K562 (cell line): Measurements from ENCODE around the gene FAM219A. TPM values are rescaled to one million over a fixed set of nuclear protein-coding genes. Genes with fewer than 3 reads are reported as not detected.

Source experiments
- ATAC-seq: fragments of 200-7000 bp; cut with Tn5 transposase; 3 replicates; pipeline ENCODE4 v1.9.1; 2020; ENCODE audit warnings: moderate library complexity
- BruUV-seq: library from RNA; stranded (reverse); fragments of 400-500 nt; replicated peaks from 2 replicates; lab custom pipeline; 2021; lab: Mats Ljungman, UMichigan
- CTCF ChIA-PET: fragments of 300-600 bp; formaldehyde crosslinking; extraction: SDS; loops from one replicate; lab custom pipeline; 2021; ENCODE audit warnings: low intra/inter-chr PET ratio; lab: Yijun Ruan, JAX
- POLR2A ChIA-PET: fragments of 300-600, 350-650 bp; sonication (Branson Sonifier 250); formaldehyde crosslinking; extraction: SDS; loops from one replicate; lab custom pipeline; 2021; ENCODE audit warnings: antibody characterized with exemption, inconsistent platforms; lab: Yijun Ruan, JAX
- DNase-seq, 4 experiments: peaks; one replicate each; pipeline versions ENCODE4 v3.0.0 to v3.0.0-alpha.2; 2011 to 2018; ENCODE audit warnings: low spot score in 3 of 4, mixed read lengths in 3 of 4; ENCODE audit errors: extremely low read depth in 1 of 4
- FAIRE-seq: peaks from 2 replicates; lab custom pipeline; 2011; peaks lifted over from hg19 to GRCh38; lab: Jason Lieb, UNC
- H2AFZ ChIP-seq: 2 replicates; pipeline ENCODE4 v1.6.0; 2011; ENCODE audit warnings: low read depth, low read length, control low read depth, inconsistent platforms
- H3K27ac ChIP-seq: fragments of 200-600 bp; 3 replicates; pipeline ENCODE4 v1.8.0; 2011; ENCODE audit warnings: low read depth, mild to moderate bottlenecking, control low read depth, inconsistent platforms, low read length, moderate library complexity, mixed read lengths; ENCODE audit errors: extremely low read depth
- H3K27me3 ChIP-seq, 2 experiments: fragments of 300-600 bp in 1 of 2; 2 replicates in 1 of 2; 3 replicates in 1 of 2; pipeline versions ENCODE4 v1.6.0 to v1.8.0; 2011; ENCODE audit warnings: inconsistent platforms in 2 of 2, low read length in 2 of 2, mild to moderate bottlenecking in 1 of 2, mixed read lengths in 1 of 2, moderate library complexity in 1 of 2; ENCODE audit not compliant: control insufficient read depth in 2 of 2, insufficient read depth in 2 of 2
- H3K36me3 ChIP-seq: fragments of 300-600 bp; 3 replicates; pipeline ENCODE4 v1.8.0; 2011; ENCODE audit warnings: mild to moderate bottlenecking, low read length, inconsistent platforms; ENCODE audit not compliant: control insufficient read depth, insufficient read depth
- H3K4me1 ChIP-seq, 2 experiments: fragments of 200-600 bp in 1 of 2; replicated peaks in 1 of 2; 2 replicates in 1 of 2; 3 replicates in 1 of 2; pipeline versions ENCODE4 v1.5.1 to v1.8.0; 2011; ENCODE audit warnings: inconsistent platforms in 2 of 2, low read length in 2 of 2, mild to moderate bottlenecking in 1 of 2, mixed read lengths in 1 of 2, moderate library complexity in 1 of 2; ENCODE audit not compliant: control insufficient read depth in 2 of 2, insufficient read depth in 2 of 2
- H3K4me2 ChIP-seq: 2 replicates; pipeline ENCODE4 v1.6.1; 2011; ENCODE audit warnings: low read length, control low read depth, inconsistent platforms, mixed read lengths; ENCODE audit not compliant: insufficient read depth
- H3K4me3 ChIP-seq: fragments of 200-600 bp; sonication (generic), shearing (Covaris generic); 2 replicates; pipeline ENCODE4 v1.5.1; 2016; ENCODE audit warnings: control low read depth, inconsistent platforms
- H3K79me2 ChIP-seq: fragments of 200-600 bp; 3 replicates; pipeline ENCODE4 v1.8.0; 2011; ENCODE audit warnings: low read length, inconsistent platforms; ENCODE audit not compliant: control insufficient read depth, insufficient read depth
- H3K9ac ChIP-seq, 2 experiments: 2 replicates each; pipeline versions ENCODE4 v1.6.0 to v1.6.1; 2011; ENCODE audit warnings: low read depth in 2 of 2, low read length in 2 of 2, control low read depth in 1 of 2, inconsistent platforms in 1 of 2, mild to moderate bottlenecking in 1 of 2, mixed read lengths in 1 of 2; ENCODE audit not compliant: insufficient read depth in 1 of 2
- H3K9me1 ChIP-seq: one replicate; pipeline ENCODE4 v1.6.0; 2011; ENCODE audit warnings: inconsistent platforms, mild to moderate bottlenecking, low read length, moderate library complexity; ENCODE audit not compliant: control insufficient read depth, insufficient read depth
- H3K9me3 ChIP-seq: replicated peaks from 2 replicates; pipeline ENCODE4 v1.5.1; 2011; ENCODE audit warnings: low read depth, low read length, inconsistent platforms; ENCODE audit not compliant: control insufficient read depth, insufficient read depth
- H4K20me1 ChIP-seq: replicated peaks from 2 replicates; pipeline ENCODE4 v1.6.1; 2011; ENCODE audit warnings: low read length, inconsistent platforms, mixed read lengths; ENCODE audit not compliant: control insufficient read depth, insufficient read depth
- GTF2B ChIP-seq: IDR thresholded peaks from 2 replicates; pipeline ENCODE4 v1.6.1; 2011; ENCODE audit not compliant: insufficient read length; ENCODE audit errors: extremely low read depth
- MXI1 ChIP-seq: IDR thresholded peaks from 2 replicates; pipeline ENCODE4 v1.6.1; 2011; ENCODE audit warnings: low read depth, mild to moderate bottlenecking, improper control_type of control experiment, low read length
- NR1H2 ChIP-seq: sonication (generic); formaldehyde crosslinking; IDR thresholded peaks from 2 replicates; pipeline ENCODE4 v1.4.0; 2020; ENCODE audit warnings: mild to moderate bottlenecking, missing genetic modification reagents
- PCBP2 ChIP-seq: fragments of 200-400 bp; formaldehyde crosslinking; IDR thresholded peaks from 2 replicates; pipeline ENCODE4 v1.6.1; 2018; ENCODE audit warnings: low read length, low read depth, mild to moderate bottlenecking, moderate library complexity; ENCODE audit not compliant: poor library complexity, severe bottlenecking
- ZBTB26 ChIP-seq: fragments of 450-650 bp; formaldehyde crosslinking; IDR thresholded peaks from 2 replicates; pipeline ENCODE4 v1.4.0; 2022; ENCODE audit warnings: missing genetic modification characterization
- ZNF184 ChIP-seq: sonication (generic); formaldehyde crosslinking; IDR thresholded peaks from 2 replicates; pipeline ENCODE4 v1.5.0; 2020; ENCODE audit warnings: missing genetic modification reagents
- ZNF449 ChIP-seq: fragments of 250-450 bp; sonication (Bioruptor Pico); IDR thresholded peaks from 2 replicates; pipeline ENCODE4 v1.8.0; 2022; ENCODE audit warnings: moderate library complexity, mild to moderate bottlenecking, inconsistent platforms
- WGBS: fragments of 100-300 bp; shearing (Covaris generic); methylation state at CpG from one replicate; pipeline ENCODE4 v1.1.6; 2016; ENCODE audit warnings: low coverage, mixed read lengths; ENCODE audit not compliant: insufficient coverage; ENCODE audit errors: missing lambda C conversion rate; 5-methylcytosine and 5-hydroxymethylcytosine counted together
- in situ Hi-C: fragments of 300-500 bp; cut with MboI; formaldehyde crosslinking; loops from 4 replicates; pipeline ENCODE4 v1.15.0; 2018; ENCODE audit warnings: inconsistent platforms, mixed read lengths
- intact Hi-C: fragments of 100-400 bp; cut with micrococcal nuclease; formaldehyde crosslinking; loops from 2 replicates; pipeline ENCODE4 v1.14.2; 2022
- polyA plus RNA-seq, 8 experiments: library from polyadenylated mRNA; depleted of rRNA in 4 of 8; stranded (reverse) in 5 of 8; unstranded in 3 of 8; fragments of >200 nt; fragmentation: Nextera tagmentation in 2 of 8; fragmentation: Illumina TruSeq in 1 of 8; extraction: Ambion mirVana in 2 of 8; extraction: Trizol in 1 of 8; gene quantifications; 2 replicates each; pipeline versions ENCODE4 v1.2.1 to v1.2.3, GENCODE V29; 2011 to 2014; ENCODE audit warnings: inconsistent platforms in 1 of 8, missing spikeins in 1 of 8
- total RNA-seq, 7 experiments: library from RNA; depleted of rRNA in 6 of 7; stranded (reverse); fragments of >200 nt in 6 of 7; fragmentation: Illumina TruSeq in 2 of 7; extraction: Trizol in 2 of 7; gene quantifications; 2 replicates each; pipeline versions ENCODE4 v1.2.1 to v1.2.3, GENCODE V29; 2011 to 2021; ENCODE audit warnings: low replicate concordance in 1 of 7
- TF ChIP-seq, protein P1 (sequence below): fragments of 250-450 bp; sonication (Bioruptor Pico); IDR thresholded peaks from 2 replicates; pipeline ENCODE4 v1.8.0; 2021; ENCODE audit warnings: borderline replicate concordance, mild to moderate bottlenecking, moderate library complexity; ENCODE audit not compliant: poor library complexity, severe bottlenecking
- TF ChIP-seq, protein P2 (sequence below), 2 experiments: fragments of 450-650 bp; IDR thresholded peaks; 2 replicates each; pipeline ENCODE4 v1.6.1; 2016; ENCODE audit warnings: mild to moderate bottlenecking in 2 of 2, borderline replicate concordance in 1 of 2, low read depth in 1 of 2, moderate library complexity in 1 of 2

FAM219A gene
- total and polyA plus RNA-seq, 9 of the 15 experiments (the other 6 are each of a cell fraction or from before 2014, with no cell fraction given), result 0.63 to 8.6 (median 2.9) TPM

DNA sequence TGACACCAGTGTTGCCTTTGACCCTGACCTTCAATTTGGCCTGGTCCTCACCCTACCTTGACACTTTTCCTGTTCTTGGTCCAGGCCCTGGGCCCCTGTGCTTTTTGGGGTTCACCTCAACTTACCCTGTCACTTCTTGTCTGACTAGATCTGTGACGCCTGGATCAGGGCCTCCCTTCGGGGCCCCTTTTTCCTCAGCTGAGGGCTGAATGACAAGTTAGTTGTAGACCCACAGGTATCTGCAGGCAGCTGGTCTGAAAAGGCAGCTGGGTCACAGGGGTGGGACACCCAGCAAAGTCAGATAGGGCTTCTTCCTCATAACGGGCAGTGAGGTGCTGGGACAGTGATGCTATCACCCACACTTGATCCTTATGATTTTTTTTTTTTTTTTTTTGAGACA is 71.7 kb downstream of the FAM219A start:
- in situ Hi-C loops, result no loop called here
- WGBS, result 17% methylated on average over 3 of the region's 3 CpGs
- ATAC-seq, result no peak
- TF ChIP-seq GTF2B, result no peak
- no peak for TF ChIP-seq MXI1
- TF ChIP-seq, protein P1, sequence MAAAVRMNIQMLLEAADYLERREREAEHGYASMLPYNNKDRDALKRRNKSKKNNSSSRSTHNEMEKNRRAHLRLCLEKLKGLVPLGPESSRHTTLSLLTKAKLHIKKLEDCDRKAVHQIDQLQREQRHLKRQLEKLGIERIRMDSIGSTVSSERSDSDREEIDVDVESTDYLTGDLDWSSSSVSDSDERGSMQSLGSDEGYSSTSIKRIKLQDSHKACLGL (CRISPR knock-in tag), result no peak
- no peak for TF ChIP-seq ZNF449 (CRISPR knock-in tag)
- no peak for TF ChIP-seq ZBTB26 (CRISPR knock-in tag)
- TF ChIP-seq NR1H2 (CRISPR knock-in tag), result no peak
- TF ChIP-seq ZNF184 (CRISPR knock-in tag), result no peak
- TF ChIP-seq, protein P2, sequence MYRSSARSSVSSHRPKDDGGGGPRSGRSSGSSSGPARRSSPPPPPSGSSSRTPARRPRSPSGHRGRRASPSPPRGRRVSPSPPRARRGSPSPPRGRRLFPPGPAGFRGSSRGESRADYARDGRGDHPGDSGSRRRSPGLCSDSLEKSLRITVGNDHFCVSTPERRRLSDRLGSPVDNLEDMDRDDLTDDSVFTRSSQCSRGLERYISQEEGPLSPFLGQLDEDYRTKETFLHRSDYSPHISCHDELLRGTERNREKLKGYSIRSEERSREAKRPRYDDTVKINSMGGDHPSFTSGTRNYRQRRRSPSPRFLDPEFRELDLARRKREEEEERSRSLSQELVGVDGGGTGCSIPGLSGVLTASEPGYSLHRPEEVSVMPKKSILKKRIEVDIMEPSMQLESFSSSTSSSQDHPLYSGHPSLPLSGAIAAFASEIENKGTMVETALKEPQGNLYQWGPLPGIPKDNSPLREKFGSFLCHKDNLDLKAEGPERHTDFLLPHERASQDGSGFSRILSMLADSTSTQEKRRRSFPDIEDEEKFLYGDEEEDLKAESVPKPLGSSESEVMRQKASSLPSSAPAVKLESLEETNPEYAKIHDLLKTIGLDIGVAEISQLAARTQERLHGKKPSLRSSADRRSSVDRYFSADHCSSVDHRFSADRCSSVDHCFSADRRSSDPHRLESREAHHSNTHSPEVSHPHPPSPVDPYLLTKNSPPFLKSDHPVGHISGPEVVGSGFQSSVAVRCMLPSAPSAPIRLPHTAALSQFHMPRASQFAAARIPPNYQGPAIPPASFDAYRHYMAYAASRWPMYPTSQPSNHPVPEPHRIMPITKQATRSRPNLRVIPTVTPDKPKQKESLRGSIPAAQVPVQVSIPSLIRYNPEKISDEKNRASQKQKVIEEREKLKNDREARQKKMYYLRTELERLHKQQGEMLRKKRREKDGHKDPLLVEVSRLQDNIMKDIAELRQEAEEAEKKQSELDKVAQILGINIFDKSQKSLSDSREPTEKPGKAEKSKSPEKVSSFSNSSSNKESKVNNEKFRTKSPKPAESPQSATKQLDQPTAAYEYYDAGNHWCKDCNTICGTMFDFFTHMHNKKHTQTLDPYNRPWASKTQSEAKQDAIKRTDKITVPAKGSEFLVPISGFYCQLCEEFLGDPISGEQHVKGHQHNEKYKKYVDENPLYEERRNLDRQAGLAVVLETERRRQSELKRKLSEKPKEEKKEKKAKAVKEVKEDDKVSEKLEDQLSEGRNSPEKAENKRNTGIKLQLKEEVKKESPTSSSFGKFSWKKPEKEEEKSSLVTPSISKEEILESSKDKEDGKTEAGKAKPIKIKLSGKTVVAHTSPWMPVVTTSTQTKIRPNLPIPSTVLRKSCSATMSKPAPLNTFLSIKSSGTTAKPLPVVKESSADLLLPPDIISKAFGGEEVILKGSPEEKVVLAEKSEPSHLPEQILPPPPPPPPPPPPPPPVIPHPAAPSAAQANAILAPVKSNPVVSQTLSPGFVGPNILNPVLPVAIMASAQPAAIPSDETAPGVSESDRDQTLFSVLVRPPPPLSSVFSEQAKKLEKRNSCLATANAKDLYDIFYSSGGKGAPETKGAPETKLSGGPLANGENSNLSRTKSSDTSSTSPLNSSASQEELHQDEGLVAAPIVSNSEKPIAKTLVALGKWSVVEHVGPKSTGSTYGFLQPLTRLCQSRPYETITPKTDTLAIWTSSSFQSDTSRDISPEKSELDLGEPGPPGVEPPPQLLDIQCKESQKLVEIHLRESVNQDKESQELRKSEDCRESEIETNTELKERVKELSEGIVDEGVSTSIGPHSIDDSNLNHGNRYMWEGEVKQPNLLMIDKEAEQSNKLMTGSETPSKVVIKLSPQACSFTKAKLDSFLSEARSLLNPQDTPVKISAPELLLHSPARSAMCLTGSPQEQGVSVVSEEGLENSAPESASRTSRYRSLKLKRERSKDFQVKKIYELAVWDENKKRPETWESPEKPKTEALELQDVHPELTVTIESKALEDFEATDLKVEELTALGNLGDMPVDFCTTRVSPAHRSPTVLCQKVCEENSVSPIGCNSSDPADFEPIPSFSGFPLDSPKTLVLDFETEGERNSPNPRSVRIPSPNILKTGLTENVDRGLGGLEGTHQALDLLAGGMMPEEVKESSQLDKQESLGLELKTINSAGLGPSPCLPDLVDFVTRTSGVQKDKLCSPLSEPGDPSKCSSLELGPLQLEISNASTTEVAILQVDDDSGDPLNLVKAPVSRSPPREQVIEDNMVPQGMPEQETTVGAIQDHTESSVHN (IDR thresholded peaks at IDR 0.05; ENCODE audit: borderline replicate concordance in 1 of 2, low read depth in 1 of 2), result no peak
- no peak for TF ChIP-seq PCBP2

More for the DNA sequence above, 71.7 kb downstream of the FAM219A start:
- no peaks in the 10 kb centered on the region for H3K9me1 ChIP-seq
- H3K36me3 ChIP-seq, result no peaks in the 10 kb centered on the region
- H3K9me3 ChIP-seq, result no peaks in the 10 kb centered on the region
- ChIA-PET CTCF (no interaction called here), POLR2A (interaction anchor here (0.6 kb wide), 1 partner anchor 12 kb away, joined by 3 read pairs; no protein-coding TSS in a partner anchor)
- H3K9ac ChIP-seq, result no peak overlapping the region
- peaks cover 0 to 4% of the 10 kb centered on the region in 2 experiments; a peak in 2 of 5 replicates for H3K4me1 ChIP-seq
- H3K4me3 ChIP-seq, result no peak overlapping the region
- FAIRE-seq (no peak), DNase-seq (no peak)
- intact Hi-C loops, result no loop called here
- no peak overlapping the region for H2AFZ ChIP-seq
- H3K4me2 ChIP-seq, result no peak overlapping the region
- no peaks in the 10 kb centered on the region for H3K79me2 ChIP-seq
- no peaks in the 10 kb centered on the region for H4K20me1 ChIP-seq
- H3K27me3 ChIP-seq, result no peaks in the 10 kb centered on the region
- no peak overlapping the region for H3K27ac ChIP-seq
- BruUV-seq, result no TSS peak
